ENCODE results near the gene WDR93. TPM values are rescaled to one million over a fixed set of nuclear protein-coding genes. Genes with fewer than 3 reads are reported as not detected.

Gene WDR93
- total RNA-seq, 1 experiment from 2014 or later: not detected

DNA sequence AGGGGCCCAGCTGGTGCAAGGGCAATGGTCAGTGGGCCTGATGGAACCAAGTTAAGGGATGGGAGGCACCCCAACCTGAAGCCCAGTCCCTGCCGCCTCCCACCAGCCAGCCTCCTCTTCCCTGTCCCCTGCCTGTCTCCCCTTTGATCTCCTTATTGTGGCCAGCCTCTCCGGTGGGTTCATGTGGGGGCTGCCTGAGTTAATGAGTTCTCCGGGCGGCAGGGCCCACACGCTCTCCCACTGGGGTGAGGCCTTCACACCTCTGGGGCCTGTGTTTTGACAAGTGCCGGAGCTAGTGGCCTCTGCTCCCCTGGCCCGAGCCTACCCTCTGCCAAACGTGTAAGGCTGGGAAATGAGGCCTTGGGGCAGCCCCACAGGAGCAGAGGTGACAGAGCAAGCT is 67.7 kb downstream of the WDR93 start:
- H3K36me3 ChIP-seq (ENCODE audit: insufficient read depth, low read length): no peaks in the 10 kb centered on the region
- H3K4me3 ChIP-seq (ENCODE audit: low read length): no peak overlapping the region
- H3K27me3 ChIP-seq (ENCODE audit: low read length): no peaks in the 10 kb centered on the region
- no peak for DNase-seq
- H3K79me2 ChIP-seq (ENCODE audit: low read length): no peaks in the 10 kb centered on the region
- no peak overlapping the region for H3K27ac ChIP-seq (ENCODE audit: low read length)
- H3K9me2 ChIP-seq (replicated peaks; ENCODE audit: insufficient read depth, low read length): no peaks in the 10 kb centered on the region
- H3K4me2 ChIP-seq (ENCODE audit: low read depth, low read length, poor library complexity, severe bottlenecking): no peak overlapping the region
- no peak overlapping the region for H3K9ac ChIP-seq (ENCODE audit: low read length)
- H3K4me1 ChIP-seq (ENCODE audit: low read length): no peaks in the 10 kb centered on the region
- H3K9me3 ChIP-seq (ENCODE audit: low read length): no peaks in the 10 kb centered on the region
- H2AFZ ChIP-seq (ENCODE audit: low read length): no peak overlapping the region
- no peaks in the 10 kb centered on the region for H4K20me1 ChIP-seq (ENCODE audit: insufficient read depth, low read depth, low read length)

DNA sequence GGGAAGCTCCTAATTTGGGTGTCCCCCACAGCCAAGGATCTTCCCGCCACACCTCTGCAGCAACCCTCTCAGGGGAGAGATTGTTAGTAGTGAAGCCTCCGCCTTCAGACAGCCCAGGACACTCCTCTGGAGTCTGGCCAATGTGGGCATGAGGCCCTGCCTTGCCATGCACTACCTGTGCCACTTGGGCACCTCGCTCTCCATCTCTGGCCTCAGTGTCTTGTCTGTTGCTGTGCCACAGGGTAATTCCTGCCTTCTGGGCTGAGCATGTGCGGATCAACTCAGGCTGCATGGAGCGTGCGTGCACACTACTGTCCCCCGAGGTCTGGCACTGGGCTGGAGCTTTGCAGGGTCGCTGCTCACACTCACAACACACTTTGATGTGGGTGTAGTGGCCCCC is 68.4 kb downstream of the WDR93 start:
- Histone ChIP-seq H3K4me1 (ENCODE audit: low read length) (no peaks in the 10 kb centered on the region), H4K20me1 (ENCODE audit: insufficient read depth, low read depth, low read length) (no peaks in the 10 kb centered on the region), H3K27ac (ENCODE audit: low read length) (no peak overlapping the region), H3K9me3 (ENCODE audit: low read length) (no peaks in the 10 kb centered on the region), H3K9ac (ENCODE audit: low read length) (no peak overlapping the region), H3K36me3 (ENCODE audit: insufficient read depth, low read length) (no peaks in the 10 kb centered on the region), H2AFZ (ENCODE audit: low read length) (no peak overlapping the region), H3K27me3 (ENCODE audit: low read length) (no peaks in the 10 kb centered on the region), H3K9me2 (replicated peaks; ENCODE audit: insufficient read depth, low read length) (no peaks in the 10 kb centered on the region), H3K4me3 (ENCODE audit: low read length) (no peak overlapping the region), H3K79me2 (ENCODE audit: low read length) (no peaks in the 10 kb centered on the region), H3K4me2 (ENCODE audit: low read depth, low read length, poor library complexity, severe bottlenecking) (no peak overlapping the region)
- DNase-seq: no peak

- Histone ChIP-seq H3K4me2 (ENCODE audit: low read depth, low read length, poor library complexity, severe bottlenecking) (no peak overlapping the region), H3K27me3 (ENCODE audit: low read length) (no peaks in the 10 kb centered on the region), H2AFZ (ENCODE audit: low read length) (no peak overlapping the region), H3K27ac (ENCODE audit: low read length) (no peak overlapping the region), H3K9me3 (ENCODE audit: low read length) (no peaks in the 10 kb centered on the region), H3K4me1 (ENCODE audit: low read length) (no peaks in the 10 kb centered on the region), H4K20me1 (ENCODE audit: insufficient read depth, low read depth, low read length) (no peaks in the 10 kb centered on the region), H3K4me3 (ENCODE audit: low read length) (no peak overlapping the region), H3K79me2 (ENCODE audit: low read length) (no peaks in the 10 kb centered on the region), H3K9me2 (replicated peaks; ENCODE audit: insufficient read depth, low read length) (no peaks in the 10 kb centered on the region), H3K9ac (ENCODE audit: low read length) (no peak overlapping the region), H3K36me3 (ENCODE audit: insufficient read depth, low read length) (no peaks in the 10 kb centered on the region)
- DNase-seq: no peak
These were observed 69.2 kb downstream of the WDR93 start for GRCh38 chr15:89759835-89760234.

DNA sequence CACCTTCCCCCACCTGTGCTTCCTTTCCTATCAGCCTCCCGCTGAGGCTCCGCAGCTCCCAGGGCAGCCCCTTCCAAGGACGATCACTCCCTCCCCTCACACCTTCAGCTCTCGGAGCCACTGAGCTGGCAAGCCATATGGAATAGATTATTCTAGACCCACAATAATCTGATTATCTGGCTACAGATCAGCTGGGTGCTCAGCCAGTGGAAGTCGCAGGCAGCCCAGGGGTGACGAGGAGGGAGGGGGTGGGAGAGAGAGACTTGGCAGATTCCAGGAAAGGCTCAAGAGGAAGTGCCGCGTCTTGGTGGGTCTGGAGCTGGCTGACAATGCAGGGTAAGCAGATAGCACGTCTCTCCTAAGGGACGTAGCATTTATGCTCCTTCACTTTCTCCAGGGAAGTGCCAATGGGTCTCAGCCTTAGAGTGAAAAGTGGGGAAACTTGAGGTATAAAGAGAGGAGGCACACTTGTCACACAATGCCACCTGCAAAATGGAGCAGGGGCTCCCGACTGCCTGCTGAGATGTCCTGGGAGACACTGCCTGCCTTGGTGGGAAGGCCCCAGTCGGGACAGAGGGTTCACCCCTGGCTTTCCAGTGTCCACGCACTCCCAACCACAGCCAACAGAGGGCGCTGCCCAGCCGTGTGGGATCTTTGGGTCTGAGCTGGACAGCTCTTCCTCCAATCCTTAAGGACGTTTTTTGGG is 69.8 kb downstream of the WDR93 start:
- Histone ChIP-seq H3K27me3 (ENCODE audit: low read length) (no peaks in the 10 kb centered on the region), H3K4me1 (ENCODE audit: low read length) (no peaks in the 10 kb centered on the region), H3K4me3 (ENCODE audit: low read length) (no peak overlapping the region), H4K20me1 (ENCODE audit: insufficient read depth, low read depth, low read length) (no peaks in the 10 kb centered on the region), H3K4me2 (ENCODE audit: low read depth, low read length, poor library complexity, severe bottlenecking) (no peak overlapping the region), H2AFZ (ENCODE audit: low read length) (no peak overlapping the region), H3K36me3 (ENCODE audit: insufficient read depth, low read length) (no peaks in the 10 kb centered on the region), H3K9me2 (replicated peaks; ENCODE audit: insufficient read depth, low read length) (no peaks in the 10 kb centered on the region), H3K79me2 (ENCODE audit: low read length) (no peaks in the 10 kb centered on the region), H3K9me3 (ENCODE audit: low read length) (no peaks in the 10 kb centered on the region), H3K27ac (ENCODE audit: low read length) (no peak overlapping the region), H3K9ac (ENCODE audit: low read length) (no peak overlapping the region)
- peak; percentile 90 for DNase-seq

DNA sequence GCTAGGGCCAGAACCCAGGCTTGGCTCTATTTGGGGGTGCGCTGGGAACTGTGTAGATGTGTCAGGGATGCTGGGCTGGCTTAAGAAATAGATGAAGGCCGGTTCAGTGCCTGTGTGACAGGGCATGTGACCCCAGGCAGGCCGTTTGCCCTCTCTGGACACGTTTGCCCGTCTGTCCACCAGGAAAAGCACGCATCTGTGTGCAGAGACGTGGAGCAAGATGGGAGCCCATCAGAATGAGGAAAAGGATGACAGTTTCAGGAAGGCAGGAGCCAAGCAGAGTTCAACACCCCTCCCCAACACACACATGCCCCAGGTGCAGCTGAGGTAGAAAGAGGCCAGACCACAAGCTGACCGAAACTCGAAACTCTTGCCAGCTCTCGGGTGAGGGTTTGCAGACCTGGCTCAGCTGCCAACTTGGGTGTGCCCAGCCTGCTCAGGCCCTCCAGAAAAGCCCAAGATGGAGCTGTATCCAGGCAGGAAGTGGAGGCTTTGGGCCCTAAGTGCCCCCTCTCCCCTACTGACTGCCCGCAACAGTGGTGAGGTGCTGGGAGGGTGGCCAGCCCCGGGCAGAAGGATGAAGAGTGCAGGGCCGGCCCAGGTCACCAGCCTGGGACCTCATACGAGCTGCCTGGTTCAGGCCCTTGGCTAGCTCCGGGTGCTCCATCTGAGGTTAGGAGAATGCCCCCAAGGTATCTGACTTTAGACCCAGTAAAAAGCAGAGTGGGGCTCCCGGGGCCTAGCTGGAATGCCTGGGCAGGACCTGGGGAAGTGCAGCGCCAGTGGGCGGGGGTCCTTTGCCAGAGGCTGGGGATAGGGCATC is 70.6 kb downstream of the WDR93 start:
- H3K9me3 ChIP-seq (ENCODE audit: low read length): no peaks in the 10 kb centered on the region
- no peak overlapping the region for H3K9ac ChIP-seq (ENCODE audit: low read length)
- H2AFZ ChIP-seq (ENCODE audit: low read length): no peak overlapping the region
- no peaks in the 10 kb centered on the region for H3K4me1 ChIP-seq (ENCODE audit: low read length)
- H3K27me3 ChIP-seq (ENCODE audit: low read length): no peaks in the 10 kb centered on the region
- H3K9me2 ChIP-seq (replicated peaks; ENCODE audit: insufficient read depth, low read length): no peaks in the 10 kb centered on the region
- no peaks in the 10 kb centered on the region for H4K20me1 ChIP-seq (ENCODE audit: insufficient read depth, low read depth, low read length)
- H3K27ac ChIP-seq (ENCODE audit: low read length): no peak overlapping the region
- no peaks in the 10 kb centered on the region for H3K79me2 ChIP-seq (ENCODE audit: low read length)
- no peak for DNase-seq
- no peaks in the 10 kb centered on the region for H3K36me3 ChIP-seq (ENCODE audit: insufficient read depth, low read length)
- no peak overlapping the region for H3K4me2 ChIP-seq (ENCODE audit: low read depth, low read length, poor library complexity, severe bottlenecking)
- no peak overlapping the region for H3K4me3 ChIP-seq (ENCODE audit: low read length)

GRCh38 chr15:89761929-89762328 is 71.3 kb downstream of the WDR93 start:
- no peak for DNase-seq
- Histone ChIP-seq H3K4me3 (ENCODE audit: low read length) (no peak overlapping the region), H3K79me2 (ENCODE audit: low read length) (no peaks in the 10 kb centered on the region), H3K4me2 (ENCODE audit: low read depth, low read length, poor library complexity, severe bottlenecking) (no peak overlapping the region), H3K27ac (ENCODE audit: low read length) (no peak overlapping the region), H3K36me3 (ENCODE audit: insufficient read depth, low read length) (no peaks in the 10 kb centered on the region), H3K9me2 (replicated peaks; ENCODE audit: insufficient read depth, low read length) (no peaks in the 10 kb centered on the region), H3K27me3 (ENCODE audit: low read length) (no peaks in the 10 kb centered on the region), H3K4me1 (ENCODE audit: low read length) (no peaks in the 10 kb centered on the region), H4K20me1 (ENCODE audit: insufficient read depth, low read depth, low read length) (no peaks in the 10 kb centered on the region), H3K9ac (ENCODE audit: low read length) (no peak overlapping the region), H2AFZ (ENCODE audit: low read length) (no peak overlapping the region), H3K9me3 (ENCODE audit: low read length) (no peaks in the 10 kb centered on the region)

DNA sequence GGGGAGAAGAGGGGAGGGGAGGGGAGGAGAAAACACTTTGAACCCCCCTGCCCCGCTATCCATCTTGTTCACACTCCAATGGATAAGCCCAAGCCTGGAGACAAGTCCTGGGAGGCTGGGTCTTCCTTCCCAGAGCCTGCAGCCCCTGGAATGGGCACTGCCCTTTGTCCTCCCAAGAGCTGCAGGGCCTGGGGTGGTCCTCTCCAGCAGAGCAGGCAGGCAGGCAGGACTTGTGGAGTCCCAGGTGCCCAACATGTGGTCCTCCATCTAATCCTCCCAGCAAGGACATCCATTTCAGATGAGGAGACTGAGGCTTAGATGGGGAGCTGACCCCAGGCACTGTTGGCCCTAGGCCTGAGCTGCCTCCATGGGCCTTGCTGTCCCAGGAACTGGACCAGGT is 75.1 kb downstream of the WDR93 start:
- no peaks in the 10 kb centered on the region for H3K27me3 ChIP-seq (ENCODE audit: low read length)
- no peaks in the 10 kb centered on the region for H3K4me1 ChIP-seq (ENCODE audit: low read length)
- no peaks in the 10 kb centered on the region for H3K36me3 ChIP-seq (ENCODE audit: insufficient read depth, low read length)
- H3K9ac ChIP-seq (ENCODE audit: low read length): no peak overlapping the region
- H2AFZ ChIP-seq (ENCODE audit: low read length): no peak overlapping the region
- no peaks in the 10 kb centered on the region for H3K79me2 ChIP-seq (ENCODE audit: low read length)
- H3K4me3 ChIP-seq (ENCODE audit: low read length): no peak overlapping the region
- DNase-seq: no peak
- no peak overlapping the region for H3K4me2 ChIP-seq (ENCODE audit: low read depth, low read length, poor library complexity, severe bottlenecking)
- H3K9me3 ChIP-seq (ENCODE audit: low read length): no peaks in the 10 kb centered on the region
- H3K9me2 ChIP-seq (replicated peaks; ENCODE audit: insufficient read depth, low read length): no peaks in the 10 kb centered on the region
- no peaks in the 10 kb centered on the region for H4K20me1 ChIP-seq (ENCODE audit: insufficient read depth, low read depth, low read length)
- no peak overlapping the region for H3K27ac ChIP-seq (ENCODE audit: low read length)

DNA sequence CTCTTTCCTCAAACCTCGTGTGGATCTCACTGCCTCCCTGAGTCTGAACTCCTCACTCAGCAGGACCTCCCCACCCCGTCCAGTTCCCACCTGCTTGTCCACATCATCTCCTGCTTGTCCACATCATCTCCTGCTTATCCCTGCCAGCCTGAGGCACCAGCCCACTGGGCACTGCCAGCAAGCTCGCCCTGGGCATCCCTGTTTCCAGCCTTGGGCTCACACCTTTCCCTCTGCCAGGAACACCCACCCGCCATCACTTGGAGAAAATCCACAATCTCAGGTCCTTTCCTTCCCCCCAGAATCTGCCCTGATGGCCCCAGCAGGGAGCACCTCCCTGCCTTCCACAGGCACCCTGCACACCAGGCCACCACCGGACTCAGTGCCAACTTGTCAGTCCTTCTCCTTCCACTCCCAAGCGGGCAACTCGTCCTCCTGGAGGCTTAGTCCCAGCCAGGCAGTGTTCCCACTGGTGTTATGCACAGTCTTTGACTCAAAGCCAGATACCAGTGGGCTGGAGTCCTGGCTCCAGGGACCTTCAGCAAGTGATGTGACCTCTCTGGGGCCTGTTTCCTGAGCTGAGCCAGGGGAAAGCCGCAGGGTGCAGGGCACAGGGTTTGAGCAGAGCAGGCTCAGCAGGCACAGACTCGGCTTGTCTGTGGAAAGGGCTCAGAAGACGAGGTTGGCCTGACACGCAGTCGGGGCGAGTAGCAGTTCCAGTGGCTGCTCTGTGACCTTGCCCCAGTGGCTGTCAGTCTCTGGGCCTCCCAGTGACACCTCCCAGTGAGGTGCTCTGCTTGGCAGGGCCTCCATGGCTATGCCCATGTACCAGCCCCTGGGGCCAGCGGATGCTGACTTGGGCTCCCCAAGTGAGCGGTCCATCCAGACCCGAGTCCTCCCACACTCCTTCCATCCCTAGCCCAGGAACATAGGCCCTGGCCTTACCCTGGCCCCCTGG is 76.0 kb downstream of the WDR93 start:
- Histone ChIP-seq H3K4me3 (ENCODE audit: low read length) (no peak overlapping the region), H4K20me1 (ENCODE audit: insufficient read depth, low read depth, low read length) (no peaks in the 10 kb centered on the region), H3K4me2 (ENCODE audit: low read depth, low read length, poor library complexity, severe bottlenecking) (no peak overlapping the region), H3K4me1 (ENCODE audit: low read length) (no peaks in the 10 kb centered on the region), H3K9ac (ENCODE audit: low read length) (no peak overlapping the region), H3K27ac (ENCODE audit: low read length) (no peak overlapping the region), H3K27me3 (ENCODE audit: low read length) (no peaks in the 10 kb centered on the region), H3K36me3 (ENCODE audit: insufficient read depth, low read length) (no peaks in the 10 kb centered on the region), H3K9me3 (ENCODE audit: low read length) (no peaks in the 10 kb centered on the region), H3K79me2 (ENCODE audit: low read length) (no peaks in the 10 kb centered on the region), H2AFZ (ENCODE audit: low read length) (no peak overlapping the region), H3K9me2 (replicated peaks; ENCODE audit: insufficient read depth, low read length) (no peaks in the 10 kb centered on the region)
- no peak for DNase-seq

Data from Karpas-422 (cell line).